B cell (primary cell): ENCODE data around the gene SYNRG.

ENCODE experiments used
- CTCF ChIP-seq: fragments of 200-600 bp; IDR thresholded peaks from one replicate; pipeline ENCODE4 v1.8.0; 2022; ENCODE audit warnings: antibody characterized with exemption, mild to moderate bottlenecking
- EZH2 ChIP-seq: IDR thresholded peaks from 2 replicates; pipeline ENCODE4 v1.6.1; 2012; ENCODE audit warnings: borderline replicate concordance, low read depth, mild to moderate bottlenecking, moderate library complexity, low read length; ENCODE audit not compliant: insufficient read depth, poor library complexity, severe bottlenecking

- TF ChIP-seq EZH2 (no peak), CTCF (no peak)
These were observed 34.0 kb upstream of the SYNRG start, which contains the start of gene DDX52 for GRCh38 chr17:37643118-37643766.
